CD1c-positive myeloid dendritic cell (primary cell): ENCODE results near the gene OSBP2.
"Not testable (repeated sequence)": the region's sequence is repeated elsewhere in the genome, so short reads cannot be mapped to it uniquely, and the experiment has no call there.

Experiments
- DNase-seq: peaks from one replicate; pipeline ENCODE4 v3.0.0-alpha.2; 2016; ENCODE audit errors: extremely low spot score

OSBP2 gene

DNA sequence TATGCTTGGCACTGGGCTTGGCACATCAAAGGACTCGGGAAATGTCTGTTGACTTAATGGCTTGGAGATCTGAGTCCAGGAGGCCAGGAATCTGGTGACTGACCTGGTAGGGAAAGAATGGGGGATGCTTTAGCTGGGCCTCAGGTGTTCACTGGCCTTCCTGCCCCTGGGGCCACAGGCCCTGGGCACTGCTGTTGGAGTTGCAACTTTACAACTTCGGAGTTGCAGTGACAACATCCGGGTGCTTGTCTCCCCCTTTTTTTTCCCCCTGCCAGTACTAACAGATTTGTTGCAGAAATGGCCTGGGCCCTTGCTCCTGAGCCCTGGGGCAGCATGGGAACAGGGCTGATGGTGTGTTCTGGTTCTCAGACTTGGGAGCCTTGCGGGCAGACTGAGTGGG, 23.8 kb downstream of the OSBP2 start:
- no peak for DNase-seq

DNA sequence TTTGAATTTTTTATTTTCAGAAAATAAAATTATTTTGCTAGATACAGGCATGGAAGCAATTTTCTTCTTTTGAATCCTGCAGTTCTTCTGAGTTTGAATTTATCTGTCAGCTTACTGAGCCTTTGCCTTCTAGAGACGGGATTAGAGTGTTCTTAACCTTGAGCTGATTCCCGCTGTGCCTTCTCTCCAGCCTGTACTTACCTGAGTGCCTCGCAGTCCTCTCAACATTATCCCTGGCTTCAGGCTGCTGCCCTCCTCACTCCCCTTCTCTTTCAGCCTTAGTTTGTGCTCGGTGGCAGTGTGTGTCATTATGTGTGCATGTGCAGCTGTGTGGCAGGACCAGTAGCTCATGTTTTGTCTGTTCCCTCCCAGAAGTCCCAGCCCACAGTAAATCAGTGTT, 24.3 kb downstream of the OSBP2 start:
- no peak for DNase-seq

DNA sequence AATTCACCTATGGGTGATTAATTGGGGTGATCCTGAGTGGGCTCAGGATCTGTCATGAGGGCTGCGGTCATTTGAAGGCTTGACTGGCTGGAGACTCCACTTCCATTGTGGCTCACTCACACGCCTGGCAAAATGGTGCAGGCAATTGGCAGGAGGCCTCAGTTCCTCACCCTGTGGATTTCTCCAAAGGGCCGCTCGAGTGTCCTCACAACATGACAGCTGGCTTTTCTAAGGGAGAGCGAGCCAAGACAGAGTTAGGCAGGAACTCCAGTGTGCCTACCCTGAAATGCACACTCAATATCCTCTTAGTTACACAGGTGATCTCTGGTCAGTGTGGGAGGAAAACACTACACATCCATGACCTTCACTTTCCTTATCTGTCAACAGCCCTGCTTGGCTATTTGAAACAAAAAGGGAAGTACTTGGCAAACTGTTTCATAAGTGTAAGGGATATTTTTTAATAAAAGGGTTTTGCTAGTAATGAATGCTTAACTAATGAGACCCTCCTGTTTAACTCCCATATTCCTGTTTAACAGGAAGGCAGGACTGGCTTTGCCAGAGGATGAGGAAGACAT, 25.7 kb downstream of the OSBP2 start:
- peak; percentile 6 for DNase-seq

DNA sequence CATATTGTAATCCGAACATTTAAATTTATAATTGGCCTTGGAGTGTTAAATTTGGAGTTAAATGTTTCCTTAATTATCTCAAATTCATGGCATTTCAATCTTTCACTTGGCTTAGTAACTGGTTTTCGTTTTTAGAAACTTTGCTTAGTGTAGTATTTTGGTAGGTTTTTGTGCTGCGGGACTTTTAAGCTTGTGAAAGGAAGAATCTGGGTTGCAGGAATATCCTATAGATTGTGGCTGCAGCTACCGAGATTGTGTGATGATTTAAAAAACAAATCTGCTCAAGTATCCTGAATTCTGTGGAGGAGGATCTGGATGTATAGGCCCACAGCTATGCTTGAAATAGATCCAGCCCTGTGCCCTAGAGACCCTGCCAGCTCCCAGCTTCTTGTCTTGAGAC, 27.1 kb downstream of the OSBP2 start:
- no peak for DNase-seq

DNA sequence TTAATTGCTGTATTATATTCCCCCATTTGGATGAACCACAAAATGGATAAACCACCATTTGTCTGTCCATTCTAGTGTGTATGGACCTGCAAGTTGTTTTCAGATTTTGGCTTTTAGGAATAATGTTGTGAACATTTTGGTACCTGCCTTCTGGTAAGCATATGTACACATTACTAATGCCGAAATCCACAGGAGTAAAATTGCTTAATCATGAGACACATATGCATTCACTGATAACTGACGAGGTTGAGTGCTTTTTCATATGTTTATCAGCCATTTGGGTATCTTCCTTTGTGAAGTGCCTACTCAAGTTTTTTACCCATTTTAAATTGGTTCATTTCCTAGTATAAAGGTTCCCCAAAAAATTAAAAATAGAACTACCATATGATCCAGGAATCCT, 34.2 kb downstream of the OSBP2 start:
- no peak for DNase-seq

DNA sequence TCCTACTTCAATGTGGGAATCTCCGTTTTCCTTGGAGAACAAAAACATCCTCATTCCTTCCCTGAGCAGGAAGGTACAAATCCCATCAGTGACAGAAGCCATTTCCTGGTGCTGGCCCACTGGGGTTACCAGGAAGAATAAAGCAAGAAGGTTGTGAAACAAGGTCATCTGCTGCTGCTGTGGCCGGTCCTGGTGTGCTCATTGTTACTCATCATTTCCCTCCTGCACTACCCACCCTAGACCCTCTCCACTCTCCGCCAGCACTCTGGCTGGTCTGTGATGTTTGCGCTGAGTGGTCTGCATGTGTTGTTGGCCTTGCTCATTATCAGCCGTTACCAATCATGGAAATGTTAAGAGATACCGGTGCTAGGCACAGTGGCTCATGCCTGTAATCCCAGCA, 37.0 kb downstream of the OSBP2 start:
- no peak for DNase-seq

DNA sequence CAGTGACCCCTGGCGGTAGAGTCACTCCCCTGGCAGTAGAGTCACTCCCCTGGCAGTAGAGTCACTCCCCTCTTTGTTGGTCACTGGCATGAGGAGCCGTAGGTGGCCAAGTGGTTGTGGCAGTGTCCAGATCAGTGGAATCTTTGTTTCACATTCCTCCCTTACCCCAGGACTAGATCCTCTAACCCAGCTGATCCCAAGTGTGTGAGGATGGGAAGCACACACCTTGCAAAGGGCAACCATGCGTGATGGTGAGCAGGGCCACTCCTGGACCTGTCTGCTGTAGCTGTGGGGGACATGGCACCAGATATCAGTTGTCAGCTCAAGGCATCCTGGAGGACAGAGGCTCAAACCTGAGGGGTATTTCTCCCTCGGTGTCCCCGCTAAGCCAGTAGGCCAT, 37.8 kb downstream of the OSBP2 start:
- no peak for DNase-seq

DNA sequence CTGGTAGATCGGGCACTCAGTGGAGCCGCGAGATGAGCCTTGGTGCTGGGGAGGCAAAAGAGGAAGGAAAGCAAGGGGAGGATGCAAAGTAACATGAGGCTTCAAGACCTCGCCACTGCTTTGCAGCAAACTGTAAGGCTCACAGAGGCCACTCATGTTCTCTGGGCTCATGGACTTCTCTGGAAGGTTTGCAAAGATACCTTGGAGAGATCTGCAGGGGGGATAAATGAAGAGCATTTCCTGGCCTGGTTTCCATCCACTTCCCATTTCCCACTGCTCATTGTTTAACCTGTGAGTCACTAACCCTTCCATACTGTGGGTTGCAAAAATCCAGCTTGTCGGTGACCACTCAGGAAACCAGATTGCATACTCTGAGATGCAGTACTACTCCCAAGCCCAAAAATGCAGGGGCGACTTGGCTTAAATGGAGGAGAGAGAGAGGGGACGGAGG, 38.5 kb downstream of the OSBP2 start:
- DNase-seq, result peak; percentile 7

DNA sequence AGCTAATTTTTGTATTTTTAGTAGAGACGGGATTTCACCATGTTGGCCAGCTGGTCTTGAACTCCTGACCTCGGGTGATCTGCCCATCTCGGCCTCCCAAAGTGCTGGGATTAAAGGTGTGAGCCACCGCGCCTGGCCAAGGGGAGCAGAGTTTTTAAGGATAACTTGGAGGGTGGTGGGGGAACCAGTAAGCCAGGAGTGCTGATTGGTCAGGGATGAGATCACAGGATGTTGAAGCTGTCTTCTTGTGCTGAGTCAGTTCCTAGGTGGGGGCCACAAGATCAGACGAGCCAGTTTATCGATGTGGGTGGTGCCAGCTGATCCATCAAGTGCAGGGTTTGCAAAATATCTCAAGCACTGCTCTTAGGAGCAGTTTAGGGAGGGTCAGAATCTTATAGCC, 45.3 kb downstream of the OSBP2 start:
- not testable (repeated sequence) for DNase-seq

DNA sequence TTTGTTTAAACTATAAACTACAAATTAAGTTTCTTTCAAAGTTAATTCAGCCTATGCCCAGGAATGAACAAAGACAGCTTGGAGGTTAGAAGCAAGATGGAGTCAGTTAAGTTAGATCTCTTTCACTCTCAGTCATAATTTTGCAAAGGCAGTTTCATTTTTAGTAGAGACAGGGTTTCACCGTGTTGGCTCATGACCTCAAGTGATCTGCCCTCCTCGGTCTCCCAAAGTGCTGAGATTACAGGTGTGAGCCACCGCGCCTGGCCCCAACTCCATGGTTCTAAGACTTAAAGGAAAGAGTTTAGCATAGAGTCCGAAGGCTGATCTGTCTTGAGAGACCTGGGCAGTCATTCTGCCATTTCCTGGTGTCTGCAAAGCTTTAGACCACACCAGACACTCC, 45.8 kb downstream of the OSBP2 start:
- not testable (repeated sequence) for DNase-seq

DNA sequence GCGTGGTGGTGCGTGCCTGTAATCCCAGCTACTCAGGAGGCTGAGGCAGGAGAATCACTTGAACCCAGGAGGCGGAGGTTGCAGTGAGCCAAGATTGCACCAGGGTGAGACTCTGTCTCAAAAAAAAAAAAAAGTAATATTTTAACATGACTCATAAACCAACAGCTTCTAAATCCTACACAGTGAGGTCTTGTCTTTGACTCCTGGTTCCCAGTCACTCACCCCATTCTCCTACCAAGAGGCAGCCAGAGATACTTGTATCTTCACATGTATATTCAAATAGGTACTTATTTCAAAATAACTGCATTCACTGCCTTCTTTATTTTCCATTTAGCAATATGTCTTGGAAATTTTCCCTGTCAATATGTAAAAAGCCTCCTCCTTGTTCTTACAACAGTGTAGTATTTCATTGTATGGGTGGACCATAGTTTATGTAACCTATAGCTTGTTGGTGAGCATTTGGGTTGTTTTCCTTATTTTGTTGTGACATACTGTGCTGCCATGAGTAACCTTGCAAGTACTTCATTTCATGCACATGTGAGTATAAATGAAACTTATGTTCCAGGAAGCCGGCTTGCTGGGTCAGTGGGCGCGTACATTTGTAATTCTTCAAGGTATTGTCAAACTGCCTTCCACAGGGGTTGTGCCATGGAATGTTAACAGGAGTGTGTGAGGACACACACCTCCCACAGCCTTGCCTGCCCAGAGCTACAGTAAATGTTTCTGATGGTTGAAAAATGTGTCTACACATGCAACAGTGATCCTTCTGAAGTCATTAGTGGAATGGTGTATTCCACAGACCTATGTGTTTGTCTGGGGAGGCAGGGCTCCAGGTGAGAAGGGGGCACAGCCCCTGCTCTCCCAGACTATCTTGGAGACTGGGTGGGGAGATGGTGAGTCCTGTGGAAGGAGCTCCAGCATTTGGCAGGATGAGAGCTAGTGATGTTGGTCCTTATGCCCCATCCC, 47.9 kb downstream of the OSBP2 start:
- DNase-seq, result peak; percentile 6

DNA sequence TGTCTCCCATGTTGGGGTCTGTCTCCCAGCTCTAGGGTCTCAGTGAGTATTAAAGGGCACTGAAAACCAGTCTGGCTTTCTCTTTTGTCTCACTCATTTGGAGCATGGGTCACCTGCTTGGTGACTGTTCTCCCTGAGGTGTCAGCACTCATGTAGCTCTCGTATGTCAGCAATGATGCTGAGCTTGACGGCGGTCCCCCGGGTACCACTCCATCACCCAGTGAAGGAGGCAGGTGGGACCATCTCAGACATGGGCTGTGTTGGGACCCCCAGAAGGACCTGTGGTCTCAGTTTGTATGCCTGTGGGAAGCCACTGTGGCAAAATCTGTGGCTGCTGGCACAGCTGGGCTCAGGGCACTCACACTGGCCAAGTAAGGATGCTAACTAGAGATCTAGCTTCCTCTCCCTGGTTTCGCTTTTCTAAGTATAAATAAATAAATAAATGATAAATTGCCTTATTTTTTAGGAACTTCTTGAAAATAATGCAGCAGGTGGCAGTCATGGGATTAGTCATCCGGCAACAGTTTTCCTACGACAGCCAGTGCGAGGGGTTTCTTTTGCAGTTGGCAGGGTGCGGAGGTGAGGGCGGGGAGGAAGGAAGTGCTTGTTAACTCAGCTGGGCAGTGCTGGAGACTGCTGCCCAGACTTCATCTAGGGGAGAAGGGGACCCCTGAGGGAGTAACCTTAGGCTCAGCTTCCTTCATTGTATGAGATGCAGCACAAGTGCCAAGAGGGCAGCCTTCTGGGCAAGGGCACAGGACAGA, 48.8 kb downstream of the OSBP2 start:
- DNase-seq, result peak; percentile 17

DNA sequence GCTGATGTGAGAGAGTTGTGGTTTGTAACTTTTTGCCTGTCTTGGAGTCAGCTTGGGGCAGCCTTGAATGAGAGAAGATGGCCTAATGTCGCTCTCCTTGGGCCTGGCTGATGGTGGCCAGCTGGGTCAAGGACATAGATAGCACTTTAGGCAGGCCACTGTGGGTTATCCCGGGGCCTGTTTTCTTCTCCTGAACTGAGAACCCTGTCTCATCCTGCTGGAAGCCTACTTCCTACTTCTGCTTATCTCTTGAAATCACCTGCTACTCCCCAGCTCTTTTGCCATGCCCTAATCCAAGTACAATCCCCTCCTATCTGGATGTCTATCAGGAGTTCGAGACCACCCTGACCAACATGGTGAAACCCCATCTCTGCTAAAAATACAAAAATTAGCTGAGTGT, 49.5 kb downstream of the OSBP2 start:
- no peak for DNase-seq

DNA sequence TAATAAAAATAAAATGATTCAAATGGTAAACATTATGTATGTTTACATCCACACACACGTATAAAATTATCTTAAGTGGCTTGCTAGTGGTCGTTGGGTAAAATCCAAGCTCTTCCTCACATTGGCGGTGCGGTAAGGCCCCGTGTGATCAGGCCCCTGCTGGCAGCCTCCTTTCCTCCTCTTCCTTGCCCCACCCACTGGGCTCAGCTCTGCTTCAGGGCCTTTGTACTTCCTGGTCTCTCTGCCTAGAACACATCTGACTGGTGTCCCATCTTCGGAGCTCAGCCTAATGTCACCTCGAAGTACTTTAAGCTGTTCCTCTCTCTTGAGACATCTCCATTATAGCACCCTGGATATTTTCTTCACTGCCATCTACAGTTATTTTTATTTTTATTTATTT, 52.8 kb downstream of the OSBP2 start:
- no peak for DNase-seq

DNA sequence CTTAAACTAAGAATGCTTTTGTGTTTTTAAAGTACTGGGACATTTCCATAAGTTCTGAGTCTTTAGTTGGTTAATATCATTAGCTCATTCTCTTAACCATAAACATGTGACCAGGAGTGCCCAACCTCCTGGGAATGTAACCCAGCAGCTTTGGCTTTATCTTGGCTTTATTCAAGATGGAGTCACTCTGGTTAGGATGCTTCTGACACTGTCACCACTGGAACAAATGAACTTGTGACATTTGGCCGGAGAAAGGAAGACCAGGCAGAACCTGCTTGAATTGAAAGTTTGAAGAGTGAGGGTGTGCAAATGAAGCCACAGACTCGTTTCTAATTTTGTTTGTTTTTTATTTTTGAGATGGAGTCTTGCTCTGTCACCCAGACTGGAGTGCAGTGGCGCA, 54.6 kb downstream of the OSBP2 start:
- DNase-seq, result no peak

DNA sequence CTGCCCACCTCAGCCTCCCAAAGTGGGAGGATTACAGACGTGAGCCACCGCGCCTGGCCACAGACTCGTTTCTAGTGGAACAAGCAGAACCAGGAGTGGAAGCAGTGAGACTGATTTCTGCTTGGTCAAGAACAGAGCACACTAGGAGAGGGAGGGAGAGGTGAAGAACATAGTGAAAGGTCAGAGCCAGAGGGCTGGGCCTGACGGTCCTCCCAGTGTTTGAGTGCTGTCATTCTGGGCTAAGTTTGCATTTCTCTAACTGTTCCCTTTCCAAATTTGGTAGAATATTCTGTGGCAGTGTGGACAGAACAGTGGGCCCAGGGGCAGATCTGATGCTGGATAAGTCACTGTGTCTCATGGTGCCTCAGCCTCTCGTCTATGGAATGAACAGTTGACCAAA, 55.2 kb downstream of the OSBP2 start:
- no peak for DNase-seq

DNA sequence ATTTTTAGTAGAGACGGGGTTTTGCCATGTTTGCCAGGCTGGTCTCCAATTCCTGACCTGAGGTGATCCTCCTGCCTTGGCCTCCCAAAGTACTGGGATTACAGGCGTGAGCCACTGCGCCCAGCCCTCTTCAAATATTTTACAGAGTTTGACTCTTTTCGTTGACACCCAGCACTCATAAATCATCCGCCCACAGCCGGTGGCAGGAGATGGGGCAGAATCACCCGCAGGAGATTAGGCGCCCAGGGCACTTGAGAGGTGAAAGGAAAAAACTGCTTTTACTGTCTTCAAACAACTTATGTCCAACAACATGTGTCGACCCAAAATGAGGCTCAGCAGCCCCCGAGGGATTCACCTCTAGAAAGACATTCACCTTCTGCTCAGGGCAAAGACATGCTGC, 56.9 kb downstream of the OSBP2 start:
- DNase-seq, result no peak

DNA sequence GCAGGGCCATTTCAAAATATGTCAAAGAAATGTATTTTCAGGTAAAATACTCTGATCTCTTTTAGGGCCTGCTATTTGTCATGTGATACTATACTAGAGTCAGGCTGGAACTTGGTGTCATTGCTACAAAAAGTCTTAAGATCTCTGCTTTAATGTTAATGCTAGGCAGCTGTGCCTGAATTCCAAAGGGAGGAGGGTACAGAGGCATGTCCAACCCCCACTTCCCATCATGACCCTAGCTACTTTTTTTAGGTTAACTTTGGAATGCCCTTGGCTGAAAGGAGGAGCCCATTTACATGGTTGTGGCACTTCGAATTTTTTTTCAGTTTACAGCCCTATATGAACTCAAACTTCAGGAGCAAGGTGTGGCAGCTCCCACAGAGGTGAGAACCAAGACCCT, 58.1 kb downstream of the OSBP2 start:
- no peak for DNase-seq

DNA sequence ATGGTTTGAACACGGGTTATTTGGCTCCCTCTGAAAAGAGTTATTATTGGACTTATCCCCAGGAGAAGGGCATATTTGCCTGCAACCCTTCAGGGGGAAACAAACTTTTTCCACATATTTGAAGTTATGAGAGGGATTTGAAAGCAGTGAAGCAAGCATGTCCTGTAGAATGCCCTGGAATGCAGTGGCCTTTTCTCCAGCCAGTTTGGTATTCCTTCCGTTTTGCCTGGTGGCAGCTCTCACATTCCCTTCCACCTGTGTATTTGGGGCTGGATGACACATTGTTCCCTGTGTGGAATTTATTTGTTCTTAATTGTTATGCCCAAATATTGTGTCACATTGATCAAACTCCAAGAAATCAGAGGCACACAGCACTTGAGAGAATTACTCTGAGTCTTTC, 59.0 kb downstream of the OSBP2 start:
- DNase-seq, result no peak

DNA sequence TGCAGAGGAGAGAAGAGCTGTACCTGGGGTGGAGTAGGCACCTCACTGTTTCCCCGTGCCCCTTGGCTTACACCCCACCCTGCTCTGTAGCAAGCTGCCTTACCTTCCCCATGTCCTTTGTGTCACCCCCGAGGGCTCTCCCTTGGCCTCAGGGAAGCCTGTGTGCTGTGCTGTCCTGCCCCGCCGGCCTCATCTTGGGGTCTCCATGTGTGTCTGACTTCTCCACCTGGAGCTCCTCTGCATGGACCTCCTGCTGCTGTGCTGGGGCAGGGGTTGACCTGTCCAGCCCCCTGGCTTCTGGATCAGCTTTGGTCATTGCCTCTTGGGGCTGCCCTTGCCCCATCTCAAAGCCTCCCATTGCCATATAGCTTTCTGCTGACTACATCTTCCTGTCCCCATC, 59.8 kb downstream of the OSBP2 start:
- DNase-seq, result no peak

DNA sequence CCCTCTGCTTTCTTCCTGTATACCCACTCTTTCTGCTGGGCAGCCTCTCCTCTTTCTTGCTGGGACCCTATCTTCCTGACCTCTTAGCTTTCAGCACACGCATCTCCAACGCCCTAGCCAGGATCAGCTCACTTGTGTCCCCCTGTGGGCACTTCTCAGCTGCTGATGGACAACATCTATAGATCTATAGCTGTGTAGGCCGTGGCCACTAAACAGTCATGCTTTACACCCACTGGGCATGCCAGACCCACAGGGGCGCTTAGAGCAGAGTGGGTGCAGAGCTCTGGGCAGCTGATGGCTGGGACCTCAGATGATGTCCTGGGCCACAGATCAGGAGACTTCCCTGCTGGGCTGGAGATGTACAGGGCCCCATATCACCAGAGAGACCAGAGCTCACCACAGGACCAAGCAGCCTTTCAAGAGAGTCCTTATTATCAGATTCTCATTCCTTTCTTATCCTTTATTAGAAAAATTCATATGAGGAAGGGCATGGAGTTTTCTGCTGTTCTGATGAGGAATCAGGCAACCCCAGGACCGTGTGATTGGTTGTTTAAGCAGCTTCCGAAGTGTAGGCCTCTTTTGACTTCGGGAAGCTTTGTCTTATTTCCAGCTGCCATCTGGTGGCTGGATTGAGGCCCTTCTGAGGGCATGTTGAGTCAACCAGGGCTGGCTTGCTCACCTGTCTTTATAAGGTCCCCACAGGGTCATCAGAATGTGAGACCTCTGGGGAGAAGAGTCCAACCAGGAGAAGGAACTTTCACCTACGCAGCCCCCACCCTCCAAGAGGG, 60.5 kb downstream of the OSBP2 start:
- DNase-seq, result peak; percentile 65

DNA sequence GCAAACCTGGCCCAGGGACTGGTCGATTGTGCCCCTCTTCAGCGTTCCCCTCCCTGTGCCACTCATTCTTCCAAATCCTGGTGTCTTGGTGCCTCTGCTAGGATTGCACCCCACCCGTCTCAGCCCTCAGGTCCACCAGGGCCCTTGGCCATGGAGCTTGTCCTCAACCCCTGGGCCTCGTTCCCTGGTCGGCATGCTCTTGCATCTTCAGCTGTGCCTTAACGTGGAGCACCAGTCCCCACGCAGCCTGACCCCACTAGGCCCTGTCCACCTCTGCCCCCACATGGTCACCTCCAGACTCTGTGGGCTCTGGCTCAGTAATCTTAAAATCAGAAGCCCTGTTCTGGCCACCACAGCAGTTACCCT, 61.1 kb downstream of the OSBP2 start:
- no peak for DNase-seq
